Left cardiac atrium (tissue), 4 donors: ENCODE data around the gene DGKE. TPM values are rescaled to one million over a fixed set of nuclear protein-coding genes. Genes with fewer than 3 reads are reported as not detected.

Experiments used
- ATAC-seq, 2 donors: fragments of 200-7000 bp; cut with Tn5 transposase; one replicate each; pipeline ENCODE4 v1.9.1; 2020; ENCODE audit warnings: mild to moderate bottlenecking in 2 of 2, moderate library complexity in 2 of 2
- DNase-seq: peaks from one replicate; pipeline ENCODE4 v3.0.0-alpha.2; 2020
- intact Hi-C, 2 donors: fragments of 100-400 bp; cut with DNase I; formaldehyde crosslinking; loops; one replicate each; pipeline versions ENCODE4 v1.14.1 to v1.15.1; 2022 to 2023
- total RNA-seq, 2 donors: library from RNA; stranded (reverse); fragmentation: NEBNext Ultra II Directional; extraction: Animal tissue kit (Norgen Biotek cat#: 25700); gene quantifications; one replicate each; pipeline ENCODE4 v1.2.1, GENCODE V29; 2021
- donor health status: DM: no; HTN: yes; CAD: no.
- donor health status: DM: no; HTN: yes; CAD: no; lungs with severe emphysema.
- donor health status: DM: yes; HTN: yes; CAD: no.
- donor health status: Dilated cardiomyopathy.

DGKE gene
- total RNA-seq, 2 donors from 2014 or later = 4.7 to 7.0 TPM

GRCh38 chr17:56810891-56811775 is 22.8 kb upstream of the DGKE start:
- ATAC-seq (no peak), DNase-seq (no peak)
- intact Hi-C loops = no loop called here

DNA sequence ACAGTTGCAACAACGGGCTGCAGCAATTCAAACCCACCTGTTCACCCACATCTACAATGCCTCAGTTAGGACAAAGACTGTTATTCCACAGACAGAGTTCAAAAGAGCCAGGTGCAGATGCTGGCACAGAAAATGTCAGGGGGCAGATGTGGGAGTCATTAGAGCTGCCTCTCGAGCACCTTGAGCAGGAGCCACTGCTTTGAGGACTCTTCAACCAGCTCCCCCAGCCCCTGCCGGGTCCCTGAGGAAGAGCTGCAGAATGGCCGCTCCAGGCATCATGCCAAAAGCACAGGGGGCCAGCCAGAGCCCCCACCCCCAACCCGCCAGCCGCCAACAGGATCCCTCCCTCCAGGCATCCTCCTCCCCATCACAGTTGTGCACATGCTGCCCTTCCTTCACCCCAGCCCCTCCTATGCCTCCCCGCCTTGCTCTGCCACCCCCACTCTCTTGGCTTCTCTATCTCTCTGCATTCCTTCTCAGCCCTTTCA is 21.0 kb upstream of the DGKE start:
- intact Hi-C loops = no loop called here
- DNase-seq = no peak
- no peak for ATAC-seq

- no peak for ATAC-seq
- intact Hi-C loops = no loop called here
- no peak for DNase-seq
Measured at GRCh38 chr17:56815711-56816110, 18.2 kb upstream of the DGKE start.

DNA sequence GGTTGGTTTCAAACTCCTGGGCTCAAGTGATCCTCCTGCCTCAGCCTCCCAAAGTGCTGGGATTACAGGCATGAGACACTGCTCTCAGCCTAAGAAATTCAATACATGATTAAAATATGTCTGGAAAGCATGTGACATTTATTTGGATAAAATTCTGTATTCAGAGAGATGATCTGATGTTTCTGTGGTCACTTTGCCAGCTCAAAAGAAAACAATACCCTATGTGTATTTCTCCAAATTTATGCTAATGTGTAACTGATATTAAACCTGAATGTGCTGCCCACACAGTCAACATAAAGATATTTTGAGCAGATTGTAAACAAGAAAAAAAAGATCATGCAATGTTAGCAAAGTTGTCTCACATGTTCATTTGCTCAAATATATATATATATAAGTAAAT is 16.9 kb upstream of the DGKE start:
- intact Hi-C loops = no loop called here
- no peak for ATAC-seq
- no peak for DNase-seq

DNA sequence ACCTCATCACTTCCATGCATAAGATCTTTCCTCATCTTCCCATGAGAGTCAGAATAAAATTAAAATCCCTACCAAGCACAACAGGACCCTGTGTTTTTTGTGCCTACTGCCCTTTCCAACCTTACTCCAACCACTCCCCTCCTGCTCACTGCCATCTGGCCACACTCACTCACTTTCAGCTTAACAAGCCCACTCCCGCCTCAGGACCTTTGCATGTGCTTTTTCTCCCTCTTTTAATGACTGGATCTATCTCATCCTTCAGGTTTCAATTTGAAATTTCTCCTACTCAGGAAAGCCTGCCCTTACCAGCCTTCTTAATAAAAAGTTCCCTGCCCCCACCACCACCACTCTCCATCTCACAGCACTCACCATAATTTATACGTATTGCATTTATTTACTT is 14.9 kb upstream of the DGKE start:
- intact Hi-C loops = loop anchor here in 1 of 2 donors (1.0 kb wide), 1 partner anchor 120 kb away; no protein-coding TSS in a partner anchor
- ATAC-seq (no peak), DNase-seq (no peak)

GRCh38 chr17:56819431-56820145 is 14.4 kb upstream of the DGKE start:
- ATAC-seq = peak; percentile 81
- DNase-seq = peak; percentile 49
- intact Hi-C loops = loop anchor here (1.0 to 5.0 kb wide), 2 partner anchors 120 to 123 kb away; no protein-coding TSS in a partner anchor

DNA sequence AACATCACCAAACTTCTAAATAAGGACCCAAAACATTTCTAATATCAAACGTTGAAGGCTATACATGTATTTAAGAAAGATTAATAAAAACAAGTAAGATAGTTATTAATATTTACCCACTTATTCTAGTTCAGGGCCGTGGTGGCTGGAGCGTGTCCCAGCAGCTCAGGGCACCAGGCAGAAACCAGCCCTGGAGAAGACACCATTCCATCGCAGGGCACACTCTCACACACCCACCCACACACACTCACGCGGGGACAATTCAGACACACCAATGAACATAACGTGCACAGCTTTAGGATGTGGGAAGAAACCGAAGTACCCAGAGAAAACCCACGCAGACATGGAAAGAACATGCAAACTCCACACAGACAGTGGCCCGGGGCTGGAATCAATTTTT is 13.7 kb upstream of the DGKE start:
- DNase-seq (no peak), ATAC-seq (no peak)
- intact Hi-C loops = loop anchor here in 1 of 2 donors (5.0 kb wide), 1 partner anchor 122 kb away; no protein-coding TSS in a partner anchor

DNA sequence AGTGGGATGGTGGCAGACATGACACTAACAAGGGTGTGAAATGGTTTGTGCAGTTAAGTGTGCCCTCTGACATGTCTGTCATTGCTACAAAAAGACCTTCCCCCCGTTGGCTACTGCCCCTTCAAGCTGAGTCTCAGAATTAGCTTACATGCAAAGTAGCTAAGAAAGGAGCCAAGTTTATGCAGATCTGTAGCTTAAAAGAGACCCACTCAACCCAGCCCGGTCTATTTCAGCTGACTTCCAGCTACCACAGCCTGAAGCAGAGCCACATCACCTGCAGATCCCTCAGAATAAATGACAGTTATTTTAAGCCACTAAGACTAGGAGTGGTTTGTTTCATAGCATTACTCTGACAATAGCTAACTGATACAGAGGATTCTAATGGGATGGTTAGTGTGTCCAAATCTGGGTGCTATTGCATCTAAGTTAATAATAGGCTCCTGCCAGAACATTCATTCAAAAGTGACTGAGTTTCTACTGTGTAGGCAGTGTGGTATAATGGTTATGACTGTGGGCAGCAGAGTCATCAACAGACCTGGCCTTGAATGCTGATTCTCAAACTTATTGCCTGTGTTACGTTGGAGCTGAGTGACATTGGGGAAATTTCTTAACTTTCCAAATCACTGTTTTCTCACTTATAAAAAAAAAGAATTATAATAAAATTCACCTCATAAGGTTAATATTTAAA is 12.0 kb upstream of the DGKE start:
- intact Hi-C loops = loop anchor here in 1 of 2 donors (5.0 kb wide), 1 partner anchor 120 kb away; no protein-coding TSS in a partner anchor
- DNase-seq (no peak), ATAC-seq (no peak)

DNA sequence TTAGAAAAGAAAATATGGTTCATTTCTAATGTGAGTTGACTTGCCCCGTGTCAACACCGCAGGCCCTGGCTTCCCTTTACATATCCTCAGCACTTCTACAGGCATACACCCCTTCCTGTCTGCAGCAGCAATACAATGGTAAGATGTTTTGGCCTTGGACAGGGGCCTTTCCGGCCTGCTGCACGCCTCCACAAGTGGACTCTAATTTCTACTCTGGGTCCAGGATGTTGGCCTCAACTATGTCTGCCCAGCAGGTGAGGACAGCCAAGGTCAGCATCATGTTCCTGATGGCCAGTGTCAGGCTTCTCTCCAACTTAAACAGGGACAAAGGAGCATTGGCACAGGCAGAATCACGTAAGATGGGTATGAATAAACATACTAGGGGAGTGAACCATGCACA is 11.2 kb upstream of the DGKE start:
- DNase-seq = peak; percentile 36
- intact Hi-C loops = loop anchor here in 1 of 2 donors (5.0 kb wide), 1 partner anchor 120 kb away; no protein-coding TSS in a partner anchor
- peak; percentile 38 to 67 for ATAC-seq

GRCh38 chr17:56823848-56824247 is 10.1 kb upstream of the DGKE start:
- intact Hi-C loops = loop anchor here in 1 of 2 donors (5.0 kb wide), 1 partner anchor 118 kb away; no protein-coding TSS in a partner anchor
- DNase-seq = no peak
- no peak for ATAC-seq

DNA sequence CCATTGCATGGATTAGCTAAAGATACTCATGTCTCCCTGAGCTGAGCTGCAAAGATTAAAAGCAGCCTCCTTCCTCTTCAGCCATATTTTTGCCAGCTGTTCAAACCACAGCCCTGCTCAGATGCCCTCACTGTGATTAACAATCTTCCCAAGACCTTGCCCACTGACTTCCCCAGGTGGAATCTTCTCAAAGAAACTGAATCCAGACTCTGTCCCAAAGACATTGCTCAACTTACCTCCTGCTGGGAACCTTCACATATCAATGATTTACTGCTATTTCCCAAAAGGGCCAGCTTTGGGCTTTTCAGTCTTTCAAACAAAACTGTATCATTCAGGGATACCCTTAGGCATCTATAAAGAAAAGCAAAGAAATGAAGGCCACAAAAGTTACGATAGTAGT is 9.4 kb upstream of the DGKE start:
- intact Hi-C loops = loop anchor here in 1 of 2 donors (5.0 kb wide), 1 partner anchor 118 kb away; no protein-coding TSS in a partner anchor
- DNase-seq (no peak), ATAC-seq (no peak)

DNA sequence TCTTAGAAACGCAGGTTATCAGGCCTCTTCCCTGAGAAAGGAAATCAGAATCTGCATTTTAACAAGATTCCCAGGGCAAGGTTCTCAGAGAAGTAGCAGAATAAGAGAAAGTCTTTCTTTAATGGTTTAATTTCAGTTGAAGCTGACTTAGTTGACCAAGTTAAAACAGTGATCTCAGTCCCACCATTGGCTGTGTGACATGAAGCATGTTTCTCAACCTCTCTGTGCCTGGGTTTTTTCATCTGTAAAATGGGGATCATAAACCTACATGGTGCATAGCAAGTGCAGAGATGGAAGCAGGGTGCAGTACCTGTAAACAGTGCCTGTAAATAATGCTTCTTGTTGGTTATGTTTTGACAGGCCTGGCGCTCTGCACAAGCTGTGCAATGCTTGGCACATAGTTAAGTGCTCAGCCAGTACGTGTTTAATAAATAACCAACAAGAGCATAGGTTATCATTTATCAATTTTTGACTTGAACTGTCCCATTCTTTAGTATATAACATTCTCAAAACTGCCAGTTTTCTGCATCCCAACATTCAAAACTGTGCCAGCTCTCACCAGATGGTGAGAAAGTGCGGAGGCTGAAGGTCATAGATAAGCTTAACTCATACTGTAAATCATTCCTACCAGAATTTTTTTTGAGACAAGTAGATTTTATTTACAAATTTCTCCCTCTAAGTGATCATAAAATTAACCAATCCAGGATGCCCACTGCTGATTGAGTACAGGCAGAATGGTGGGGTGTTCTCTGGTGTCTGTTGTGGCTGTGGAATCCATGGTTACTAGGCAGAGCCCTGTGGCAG is 7.1 kb upstream of the DGKE start:
- DNase-seq (no peak), ATAC-seq (no peak)
- intact Hi-C loops = no loop called here

- intact Hi-C loops = no loop called here
- ATAC-seq = no peak
- DNase-seq = no peak
Measured at GRCh38 chr17:56830726-56831368, 3.1 kb upstream of the DGKE start.

- intact Hi-C loops = no loop called here
- no peak for DNase-seq
- ATAC-seq = no peak
Measured at GRCh38 chr17:56831369-56832095, 2.4 kb upstream of the DGKE start.

GRCh38 chr17:56832446-56832845 is 1.5 kb upstream of the DGKE start:
- ATAC-seq = no peak
- DNase-seq = no peak
- intact Hi-C loops = no loop called here

- DNase-seq (peak; percentile 67), ATAC-seq (peak; percentile 51 to 67)
- intact Hi-C loops = no loop called here
Measured at GRCh38 chr17:56833057-56833808, 718 bp upstream of the DGKE start.
